ENCODE results near the gene ARMC10. TPM values are rescaled to one million over a fixed set of nuclear protein-coding genes. Genes with fewer than 3 reads are reported as not detected.

Gene ARMC10
- total RNA-seq, 4 donors from 2014 or later = 42.6 to 61.0 (median 48.5) TPM

DNA sequence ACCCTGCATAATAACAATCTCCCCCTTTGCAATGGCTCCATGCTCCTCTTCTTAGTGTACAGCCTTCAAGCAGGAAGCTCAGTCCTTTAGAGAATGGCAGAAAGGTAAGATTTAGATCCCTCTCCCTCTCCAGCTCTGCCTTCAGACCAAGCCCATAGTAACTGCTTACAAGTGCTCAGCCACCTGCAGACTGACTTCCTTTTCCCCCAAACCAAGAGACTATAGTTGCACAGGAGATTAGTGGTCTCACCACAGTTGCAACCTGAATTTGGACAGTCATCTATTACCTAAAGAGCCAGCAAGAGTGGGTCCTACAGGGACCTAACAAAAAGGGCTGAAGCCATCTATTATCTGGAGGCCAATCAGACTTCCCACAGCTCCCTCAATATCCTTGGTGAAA lies 16.8 kb upstream of the ARMC10 start:
- Histone ChIP-seq H3K27ac (no peak overlapping the region), H3K27me3 (no peaks in the 10 kb centered on the region), H3K4me3 (no peak overlapping the region), H3K36me3 (no peaks in the 10 kb centered on the region), H3K4me1 (peaks cover 0 to 5% (median 0%) of the 10 kb centered on the region in 4 donors), H3K9me3 (no peaks in the 10 kb centered on the region)
- TF ChIP-seq, protein P1, sequence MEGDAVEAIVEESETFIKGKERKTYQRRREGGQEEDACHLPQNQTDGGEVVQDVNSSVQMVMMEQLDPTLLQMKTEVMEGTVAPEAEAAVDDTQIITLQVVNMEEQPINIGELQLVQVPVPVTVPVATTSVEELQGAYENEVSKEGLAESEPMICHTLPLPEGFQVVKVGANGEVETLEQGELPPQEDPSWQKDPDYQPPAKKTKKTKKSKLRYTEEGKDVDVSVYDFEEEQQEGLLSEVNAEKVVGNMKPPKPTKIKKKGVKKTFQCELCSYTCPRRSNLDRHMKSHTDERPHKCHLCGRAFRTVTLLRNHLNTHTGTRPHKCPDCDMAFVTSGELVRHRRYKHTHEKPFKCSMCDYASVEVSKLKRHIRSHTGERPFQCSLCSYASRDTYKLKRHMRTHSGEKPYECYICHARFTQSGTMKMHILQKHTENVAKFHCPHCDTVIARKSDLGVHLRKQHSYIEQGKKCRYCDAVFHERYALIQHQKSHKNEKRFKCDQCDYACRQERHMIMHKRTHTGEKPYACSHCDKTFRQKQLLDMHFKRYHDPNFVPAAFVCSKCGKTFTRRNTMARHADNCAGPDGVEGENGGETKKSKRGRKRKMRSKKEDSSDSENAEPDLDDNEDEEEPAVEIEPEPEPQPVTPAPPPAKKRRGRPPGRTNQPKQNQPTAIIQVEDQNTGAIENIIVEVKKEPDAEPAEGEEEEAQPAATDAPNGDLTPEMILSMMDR (IDR thresholded peaks at IDR 0.05) = no peak
- no peak for TF ChIP-seq EP300 (IDR thresholded peaks at IDR 0.05)
- TF ChIP-seq POLR2A (IDR thresholded peaks at IDR 0.05) = no peak
- DNase-seq (ENCODE audit: low spot score in 2 of 2) = no peak

DNA sequence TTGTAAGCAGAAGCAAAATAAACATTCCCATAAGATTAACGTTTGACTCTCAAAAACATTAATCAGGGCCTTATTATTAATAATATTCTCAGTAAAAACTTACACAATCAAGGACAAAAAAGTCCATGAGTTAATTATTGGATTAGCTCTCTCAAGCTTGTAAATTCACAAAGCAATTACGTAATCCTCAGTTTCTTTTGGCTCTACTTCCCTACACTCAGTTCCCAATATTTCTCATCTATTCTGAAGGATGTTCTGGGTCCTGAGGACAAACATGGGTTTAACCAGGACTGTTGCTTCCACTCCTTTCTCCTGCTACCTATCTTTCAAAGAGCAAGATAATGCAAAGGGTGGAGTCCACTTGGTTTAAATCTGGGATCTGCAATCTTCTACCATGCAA lies 15.5 kb upstream of the ARMC10 start:
- Histone ChIP-seq H3K27ac (no peak overlapping the region), H3K4me1 (peaks cover 0 to 5% (median 0%) of the 10 kb centered on the region in 4 donors), H3K27me3 (no peaks in the 10 kb centered on the region), H3K36me3 (no peaks in the 10 kb centered on the region), H3K9me3 (no peaks in the 10 kb centered on the region), H3K4me3 (no peak overlapping the region)
- TF ChIP-seq, protein P1 (IDR thresholded peaks at IDR 0.05) = no peak
- TF ChIP-seq POLR2A (IDR thresholded peaks at IDR 0.05) = no peak
- no peak for TF ChIP-seq EP300 (IDR thresholded peaks at IDR 0.05)
- DNase-seq (ENCODE audit: low spot score in 2 of 2) = no peak
- WGBS, 2 donors = 23 to 38% methylated on average over 2 of the region's 2 CpGs

DNA sequence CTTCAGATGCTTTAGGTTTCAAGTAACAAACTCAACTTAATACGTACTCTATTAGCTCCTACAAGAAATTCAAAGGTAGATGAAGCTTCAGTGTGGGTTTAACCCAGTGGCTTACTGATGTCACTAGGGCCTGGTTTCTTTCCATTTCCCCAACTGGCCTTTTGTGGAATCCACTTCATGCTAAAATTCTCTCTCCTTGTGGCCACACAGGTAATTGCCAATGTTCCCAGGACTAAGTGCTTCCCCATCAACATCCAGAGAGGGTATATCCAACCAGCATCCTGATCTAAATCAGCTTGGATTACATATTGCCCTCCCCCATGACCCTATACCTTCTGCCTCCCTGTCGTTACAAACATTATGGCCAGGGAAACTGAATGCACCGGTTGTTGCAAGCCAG lies 11.0 kb upstream of the ARMC10 start:
- WGBS, 2 donors = 84 to 87% methylated on average over 3 of the region's 3 CpGs
- Histone ChIP-seq H3K4me3 (no peak overlapping the region), H3K9me3 (no peaks in the 10 kb centered on the region), H3K36me3 (no peaks in the 10 kb centered on the region), H3K27ac (no peak overlapping the region), H3K4me1 (peaks cover 0 to 5% (median 0%) of the 10 kb centered on the region in 4 donors), H3K27me3 (no peaks in the 10 kb centered on the region)
- DNase-seq (ENCODE audit: low spot score in 2 of 2) = no peak
- TF ChIP-seq, protein P1 (IDR thresholded peaks at IDR 0.05) = no peak
- TF ChIP-seq POLR2A (IDR thresholded peaks at IDR 0.05) = no peak
- no peak for TF ChIP-seq EP300 (IDR thresholded peaks at IDR 0.05)

DNA sequence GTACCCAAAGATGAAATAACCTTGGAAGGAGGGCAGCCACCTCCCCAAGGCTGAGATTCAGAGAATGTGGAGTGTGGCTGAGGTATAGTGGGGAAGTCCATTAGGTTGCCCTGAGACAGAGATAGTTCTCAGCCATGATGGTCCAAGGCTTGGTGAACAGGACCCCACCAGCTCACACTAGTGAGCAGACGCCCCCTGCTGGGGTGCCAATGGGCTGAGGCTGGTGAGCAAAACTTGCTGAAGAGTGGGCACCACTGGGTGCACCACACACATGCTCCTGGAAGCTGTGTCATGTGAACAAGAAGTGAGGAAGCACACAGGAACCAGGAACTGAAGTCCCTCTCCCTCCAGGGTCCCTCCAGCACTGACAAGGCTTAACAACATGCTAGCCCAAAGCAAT lies 9.3 kb upstream of the ARMC10 start:
- Histone ChIP-seq H3K4me3 (no peak overlapping the region), H3K4me1 (no peaks in the 10 kb centered on the region), H3K36me3 (no peaks in the 10 kb centered on the region), H3K9me3 (no peaks in the 10 kb centered on the region), H3K27ac (no peak overlapping the region), H3K27me3 (no peaks in the 10 kb centered on the region)
- DNase-seq (ENCODE audit: low spot score in 2 of 2) = no peak
- 20 to 22% methylated on average over 1 of the region's 1 CpG for WGBS, 2 donors
- no peak for TF ChIP-seq POLR2A (IDR thresholded peaks at IDR 0.05)
- TF ChIP-seq, protein P1 (IDR thresholded peaks at IDR 0.05) = peak in 4 of 5 experiments; percentile 12 to 21 (median 14)

DNA sequence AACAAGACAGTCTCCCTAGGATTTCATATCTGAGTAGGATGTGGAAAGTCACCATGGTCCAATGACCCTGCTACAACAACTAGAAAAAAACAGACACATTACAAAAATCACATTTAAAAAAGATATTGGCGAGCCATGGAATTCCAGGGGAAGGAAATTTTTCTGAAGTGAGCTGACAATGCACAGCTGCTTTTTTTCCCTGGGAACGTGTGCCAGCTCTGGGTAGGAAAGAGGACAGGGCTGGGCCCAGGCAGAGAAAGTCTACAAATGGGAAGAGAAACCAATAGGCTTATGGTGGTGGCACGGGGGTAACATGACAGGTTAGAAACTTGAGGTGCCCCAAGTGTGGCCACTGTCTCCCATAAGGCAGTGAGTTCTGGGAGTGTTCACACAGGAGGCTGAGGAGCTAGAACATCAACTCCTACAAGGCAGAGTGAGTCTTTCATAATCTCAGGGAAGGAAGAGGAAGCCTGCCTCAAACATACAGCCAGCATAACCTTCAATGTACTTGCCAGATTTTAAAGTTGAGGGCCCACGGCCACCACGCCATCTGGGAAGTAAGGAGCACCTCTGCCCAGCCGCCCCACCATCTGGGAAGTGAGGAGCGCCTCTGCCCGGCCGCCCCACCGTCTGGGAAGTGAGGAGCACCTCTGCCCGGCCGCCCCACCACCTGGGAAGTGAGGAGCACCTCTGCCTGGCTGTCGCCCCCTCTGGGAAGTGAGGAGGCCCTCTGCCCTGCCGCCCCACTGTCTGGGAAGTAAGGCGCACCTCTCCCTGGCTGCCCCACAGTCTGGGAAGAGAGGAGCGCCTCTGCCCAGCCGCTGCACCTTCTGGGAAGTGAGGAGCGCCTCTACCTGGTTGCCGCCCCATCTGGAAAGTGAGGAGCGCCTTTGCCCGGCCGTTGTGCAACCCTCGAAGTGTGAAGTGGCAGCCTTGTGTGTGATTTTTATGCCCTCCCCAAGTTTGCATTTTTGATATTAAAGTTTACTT lies 6.2 kb upstream of the ARMC10 start:
- no peak overlapping the region for H3K27ac ChIP-seq
- peaks cover 0 to 2% (median under 1%) of the 10 kb centered on the region in 4 donors for H3K4me1 ChIP-seq
- TF ChIP-seq, protein P1 (IDR thresholded peaks at IDR 0.05) = no peak
- TF ChIP-seq EP300 (IDR thresholded peaks at IDR 0.05) (no peak), POLR2A (IDR thresholded peaks at IDR 0.05) (no peak)
- H3K36me3 ChIP-seq = no peaks in the 10 kb centered on the region
- no peak overlapping the region for H3K4me3 ChIP-seq
- H3K27me3 ChIP-seq = no peaks in the 10 kb centered on the region
- DNase-seq (ENCODE audit: low spot score in 2 of 2) = no peak
- H3K9me3 ChIP-seq = no peaks in the 10 kb centered on the region
- WGBS, 2 donors = 87 to 93% methylated on average over 17 to 23 of the region's 23 CpGs

Measured in tibial nerve (tissue), 4 donors.